ENCODE data around the gene SERINC4.

- TF ChIP-seq POLR2A (IDR thresholded peaks at IDR 0.05; ENCODE audit: low read length), result no peak
- no peak for TF ChIP-seq GATA1 (IDR thresholded peaks at IDR 0.05; ENCODE audit: low read depth, low read length)
These were observed 30.3 kb downstream of the SERINC4 start for GRCh38 chr15:43769584-43770228.
